ES-I3 (cell line): Measurements from ENCODE around the gene SGK1.
"Not testable (repeated sequence)": the region's sequence is repeated elsewhere in the genome, so short reads cannot be mapped to it uniquely, and the experiment has no call there.

Source experiments
- H3K36me3 ChIP-seq: 2 replicates; pipeline ENCODE4 v1.6.1; 2013; ENCODE audit warnings: mild to moderate bottlenecking, low read length, control low read depth, moderate library complexity; ENCODE audit not compliant: insufficient read depth
- H3K4me1 ChIP-seq: 2 replicates; pipeline ENCODE4 v1.6.1; 2013; ENCODE audit warnings: mild to moderate bottlenecking, control low read depth, low read length; ENCODE audit not compliant: insufficient read depth
- H3K9ac ChIP-seq: 2 replicates; pipeline ENCODE4 v1.6.1; 2013; ENCODE audit warnings: low read depth, mild to moderate bottlenecking, low read length, moderate library complexity
- H3K9me3 ChIP-seq: 2 replicates; pipeline ENCODE4 v1.6.1; 2013; ENCODE audit warnings: mild to moderate bottlenecking, low read length, moderate library complexity; ENCODE audit not compliant: control insufficient read depth, insufficient read depth

Gene SGK1

GRCh38 chr6:134304381-134304780 lies 13.5 kb downstream of the SGK1 start:
- not testable (repeated sequence) for H3K9me3 ChIP-seq, H3K4me1 ChIP-seq, H3K9ac ChIP-seq, H3K36me3 ChIP-seq

DNA sequence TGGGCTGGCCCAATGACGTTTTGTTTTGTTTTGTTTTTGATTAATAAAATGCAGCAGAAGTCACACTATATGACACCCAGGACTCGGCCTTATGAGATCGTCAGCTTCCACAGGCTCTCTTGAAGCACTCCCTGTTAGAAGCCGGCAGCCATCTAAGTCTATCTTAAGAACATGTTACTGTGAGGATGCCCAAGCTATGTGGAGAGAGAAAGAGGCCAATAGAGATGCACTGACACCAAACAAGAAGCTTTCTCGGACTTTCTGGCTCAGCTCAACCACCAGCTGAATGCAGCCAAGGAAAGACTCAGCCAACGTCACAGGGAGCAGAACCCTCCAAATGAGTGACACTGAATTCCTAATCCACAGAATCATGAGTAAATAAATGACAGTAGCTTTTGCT lies 14.0 kb downstream of the SGK1 start:
- no peaks in the 10 kb centered on the region for H3K4me1 ChIP-seq
- no peaks in the 10 kb centered on the region for H3K36me3 ChIP-seq
- no peak overlapping the region for H3K9ac ChIP-seq
- H3K9me3 ChIP-seq: no peaks in the 10 kb centered on the region

GRCh38 chr6:134299236-134299635 lies 18.7 kb downstream of the SGK1 start:
- Histone ChIP-seq H3K9me3 (no peaks in the 10 kb centered on the region), H3K36me3 (no peaks in the 10 kb centered on the region), H3K4me1 (no peaks in the 10 kb centered on the region), H3K9ac (no peak overlapping the region)

DNA sequence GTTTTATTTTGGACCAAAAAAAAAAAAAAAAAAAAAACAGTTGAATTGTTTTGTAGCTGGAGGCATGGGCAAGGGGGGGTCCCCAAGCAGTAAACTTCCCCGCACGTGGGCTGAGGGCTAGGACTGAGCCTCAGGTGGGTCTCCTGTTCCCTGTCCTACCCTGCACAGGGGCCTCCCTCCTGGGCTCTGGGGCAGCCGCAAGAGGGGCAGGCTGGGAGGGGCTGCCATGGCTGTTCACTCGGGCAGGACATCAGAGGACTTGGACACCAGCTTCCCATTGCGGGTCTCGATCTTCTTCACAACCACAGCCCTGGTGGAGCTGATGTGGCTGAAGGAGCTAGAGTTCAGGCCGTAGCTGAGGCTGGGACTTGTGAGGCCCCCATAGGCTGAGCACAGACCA lies 21.1 kb downstream of the SGK1 start:
- Histone ChIP-seq H3K36me3 (no peaks in the 10 kb centered on the region), H3K9me3 (no peaks in the 10 kb centered on the region), H3K4me1 (0 out of 2 replicates have a peak, but pooled peaks cover 3% of the 10 kb centered on the region), H3K9ac (no peak overlapping the region)

- H3K9me3 ChIP-seq: no peaks in the 10 kb centered on the region
- H3K36me3 ChIP-seq: no peaks in the 10 kb centered on the region
- H3K4me1 ChIP-seq: 0 out of 2 replicates have a peak, but pooled peaks cover 4% of the 10 kb centered on the region
- H3K9ac ChIP-seq: no peak overlapping the region
Measured at GRCh38 chr6:134295953-134296553, 21.9 kb downstream of the SGK1 start.

DNA sequence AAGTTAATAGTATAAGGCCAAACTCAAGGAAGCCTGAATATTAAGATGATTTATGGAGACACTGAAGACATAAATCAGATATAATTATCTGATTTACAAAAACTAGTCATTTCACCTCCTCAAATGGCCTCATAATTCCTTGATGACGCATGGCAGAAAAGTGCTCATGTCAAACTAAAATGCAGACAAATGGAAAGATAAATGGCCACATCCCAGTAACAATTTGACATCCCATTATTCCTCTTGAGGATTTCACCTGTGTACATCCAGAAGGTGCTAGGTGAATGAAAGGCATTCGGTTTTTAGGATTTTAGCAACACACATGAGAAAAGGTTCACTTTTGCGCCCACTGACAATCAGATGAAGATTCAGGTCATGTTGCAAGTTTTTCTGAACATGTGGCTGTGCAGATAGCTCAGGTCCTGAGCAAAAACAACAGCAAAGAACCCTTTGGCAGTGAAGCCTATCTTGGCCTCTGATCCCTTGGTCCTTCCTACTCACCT lies 24.2 kb downstream of the SGK1 start:
- no peaks in the 10 kb centered on the region for H3K36me3 ChIP-seq
- H3K4me1 ChIP-seq: 0 out of 2 replicates have a peak, but pooled peaks cover 4% of the 10 kb centered on the region
- H3K9me3 ChIP-seq: no peaks in the 10 kb centered on the region
- no peak overlapping the region for H3K9ac ChIP-seq

DNA sequence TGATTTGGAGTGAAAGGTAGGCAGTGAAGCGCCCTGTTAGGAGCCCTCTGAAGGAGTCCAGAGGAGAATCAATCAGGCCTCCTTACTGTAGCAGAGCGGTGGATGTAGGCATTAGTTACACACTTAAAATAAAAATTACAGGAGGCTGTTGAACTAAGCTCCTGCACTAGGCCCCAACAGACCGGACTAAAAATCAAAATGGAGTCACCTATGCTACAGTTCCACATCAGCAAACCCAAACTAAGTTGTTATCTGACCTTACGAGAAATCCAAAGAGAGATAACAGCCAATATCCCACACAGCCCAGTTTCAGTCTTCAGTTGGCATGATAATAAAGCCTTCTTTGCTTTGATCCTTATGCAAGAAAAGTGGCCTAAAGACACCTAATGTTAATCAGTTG lies 26.8 kb downstream of the SGK1 start:
- H3K9me3 ChIP-seq: no peaks in the 10 kb centered on the region
- no peak overlapping the region for H3K9ac ChIP-seq
- H3K36me3 ChIP-seq: no peaks in the 10 kb centered on the region
- H3K4me1 ChIP-seq: peaks cover 11% of the 10 kb centered on the region

DNA sequence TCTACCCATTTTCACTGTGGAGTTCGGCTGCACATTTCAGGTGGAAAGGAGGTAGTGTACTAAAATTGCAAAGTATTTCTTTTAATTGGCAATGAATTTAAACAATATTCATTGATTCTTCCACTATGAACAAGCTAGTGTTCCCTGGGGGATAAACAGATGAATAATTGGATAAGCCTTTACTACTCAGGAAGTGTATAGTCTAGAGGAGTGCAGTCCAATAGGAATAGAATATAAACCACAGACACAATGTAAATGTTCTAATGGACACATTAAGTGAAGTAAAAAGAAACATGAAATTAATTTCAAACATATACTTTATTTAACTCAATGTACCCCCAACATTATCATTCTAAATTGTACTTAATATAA lies 28.7 kb downstream of the SGK1 start:
- Histone ChIP-seq H3K9ac (no peak overlapping the region), H3K36me3 (no peaks in the 10 kb centered on the region), H3K4me1 (peaks cover 11% of the 10 kb centered on the region), H3K9me3 (no peaks in the 10 kb centered on the region)

DNA sequence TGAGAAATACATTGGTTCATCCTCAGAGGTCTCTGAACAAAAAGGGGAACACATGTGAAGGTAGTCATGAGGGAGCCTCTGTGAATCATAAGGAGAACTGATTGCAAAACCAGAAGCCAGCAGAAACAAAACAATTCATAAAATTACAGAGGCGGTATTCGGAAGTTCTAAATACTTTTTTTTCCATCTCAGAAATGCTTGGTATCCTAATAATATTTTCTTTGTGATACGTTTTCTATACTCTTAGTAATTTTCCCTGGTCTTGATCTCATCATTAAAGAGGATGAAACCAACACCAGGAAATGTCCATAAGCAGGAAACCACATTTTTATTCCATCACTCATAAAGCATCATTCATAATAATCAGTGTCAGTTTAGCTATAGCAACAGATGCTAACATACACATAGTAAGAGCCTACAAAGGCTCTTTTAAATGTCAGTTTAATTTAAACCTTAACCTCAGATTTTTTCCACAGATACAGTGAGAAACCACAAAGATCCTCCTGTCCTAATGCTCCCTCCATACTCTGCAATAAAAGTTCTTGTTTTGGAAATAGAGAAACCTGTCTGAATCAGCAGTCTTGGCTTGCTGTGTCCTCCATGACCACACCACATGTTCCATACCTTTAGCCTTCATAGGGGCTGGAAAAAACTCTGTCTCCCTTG lies 29.2 kb downstream of the SGK1 start:
- Histone ChIP-seq H3K4me1 (peaks cover 11% of the 10 kb centered on the region), H3K36me3 (no peaks in the 10 kb centered on the region), H3K9me3 (no peaks in the 10 kb centered on the region), H3K9ac (no peak overlapping the region)

DNA sequence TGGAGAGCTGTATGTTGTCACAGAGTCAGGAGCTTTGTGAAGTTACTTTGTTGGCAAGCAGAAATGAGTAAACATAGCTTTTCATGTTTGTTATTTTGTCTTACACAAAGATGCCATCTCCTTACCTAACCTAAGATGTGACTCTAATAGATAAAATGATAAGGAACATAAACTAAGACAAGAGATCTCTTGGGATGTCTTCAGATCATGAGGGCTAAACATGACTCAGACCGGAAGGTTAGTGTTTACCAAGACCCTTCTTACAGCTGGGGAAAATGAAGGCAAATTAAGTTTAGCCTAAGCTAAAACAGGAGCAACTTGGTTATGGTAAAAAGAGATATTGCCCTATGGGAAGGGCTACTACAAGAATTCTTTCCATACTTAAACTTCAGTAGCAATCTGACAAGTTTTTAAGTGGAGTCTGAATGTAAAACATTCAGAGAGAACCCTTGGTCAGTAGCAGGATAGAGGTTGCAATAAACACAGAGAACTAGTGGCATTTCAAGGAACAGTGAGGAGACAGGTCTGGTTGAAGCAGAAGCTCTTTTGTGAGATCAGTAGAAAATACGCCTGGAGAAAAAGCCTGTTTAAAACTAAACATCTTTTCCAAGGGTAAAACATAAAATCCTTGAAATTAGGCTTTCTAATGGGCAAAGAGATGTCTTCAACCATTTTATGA lies 29.9 kb downstream of the SGK1 start:
- Histone ChIP-seq H3K9ac (no peak overlapping the region), H3K9me3 (no peaks in the 10 kb centered on the region), H3K4me1 (peaks cover 11% of the 10 kb centered on the region), H3K36me3 (no peaks in the 10 kb centered on the region)

GRCh38 chr6:134282816-134283215 lies 35.1 kb downstream of the SGK1 start:
- H3K9me3 ChIP-seq: no peaks in the 10 kb centered on the region
- peaks cover under 1% of the 10 kb centered on the region; the same call in 1 of the 2 replicates for H3K4me1 ChIP-seq
- no peak overlapping the region for H3K9ac ChIP-seq
- H3K36me3 ChIP-seq: no peaks in the 10 kb centered on the region

DNA sequence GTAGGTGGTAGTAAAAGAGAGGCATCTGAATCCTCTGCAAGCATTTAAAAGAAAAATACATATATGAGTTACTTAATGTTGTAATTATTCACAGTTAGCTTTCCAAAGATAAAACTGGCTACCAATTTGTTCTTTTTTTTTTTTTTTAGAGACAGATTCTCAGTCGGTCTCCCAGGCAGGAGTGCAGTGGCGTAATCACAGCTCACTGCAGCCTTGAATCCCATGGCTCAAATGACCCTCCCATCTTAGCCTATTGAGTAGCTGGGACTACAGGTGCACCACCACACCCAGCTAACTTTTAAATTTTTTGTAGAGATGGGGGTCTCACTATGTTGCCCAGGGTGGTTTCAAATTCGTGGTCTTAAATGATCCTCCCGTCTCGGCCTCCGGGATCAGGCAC lies 36.5 kb downstream of the SGK1 start:
- Histone ChIP-seq H3K4me1 (no peaks in the 10 kb centered on the region), H3K36me3 (no peaks in the 10 kb centered on the region), H3K9me3 (no peaks in the 10 kb centered on the region)

DNA sequence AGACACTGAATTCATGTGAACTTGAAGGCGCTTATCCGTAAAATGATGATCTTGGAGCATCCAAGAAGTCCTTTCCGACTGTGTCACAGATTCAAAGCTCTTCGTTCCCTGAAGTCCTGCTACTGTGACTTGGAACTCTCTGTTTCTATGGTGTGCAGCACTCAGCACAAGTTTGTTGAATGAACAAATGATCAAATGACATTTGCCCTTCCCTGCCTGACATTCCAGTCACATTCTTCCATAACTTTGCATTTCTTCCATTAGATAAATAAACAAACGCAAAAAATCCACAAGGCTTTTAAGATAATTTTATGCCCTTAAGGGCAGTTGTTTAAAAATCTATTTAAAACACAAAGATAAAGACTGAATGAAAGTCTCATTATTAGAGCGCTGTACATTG lies 39.9 kb downstream of the SGK1 start:
- Histone ChIP-seq H3K9me3 (no peaks in the 10 kb centered on the region), H3K36me3 (no peaks in the 10 kb centered on the region), H3K4me1 (no peaks in the 10 kb centered on the region), H3K9ac (no peak overlapping the region)

More for the DNA sequence above, 36.5 kb downstream of the SGK1 start:
- no peak overlapping the region for H3K9ac ChIP-seq

DNA sequence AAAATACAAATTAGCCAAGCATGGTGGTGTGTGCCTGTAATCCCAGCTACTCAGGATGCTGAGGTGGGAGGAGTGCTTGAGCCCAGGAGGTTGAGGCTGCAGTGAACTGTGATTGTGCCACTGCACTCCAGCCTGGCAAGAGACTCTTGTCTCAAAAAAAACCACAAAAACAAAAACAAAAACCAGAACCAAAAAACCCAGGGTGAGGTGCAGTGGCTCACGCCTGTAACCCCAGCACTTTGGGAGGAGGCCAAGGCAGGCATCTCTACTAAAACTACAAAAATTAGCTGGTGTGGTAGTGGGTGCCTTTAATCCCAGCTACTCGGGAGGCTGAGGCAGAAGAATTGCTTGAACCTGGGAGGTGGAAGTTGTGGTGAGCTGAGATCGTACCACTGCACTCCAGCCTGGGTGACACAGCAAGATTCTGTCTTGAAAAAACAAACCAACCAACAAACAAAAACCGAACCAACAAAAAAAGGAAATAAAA lies 41.0 kb downstream of the SGK1 start:
- H3K9ac ChIP-seq, H3K36me3 ChIP-seq, H3K9me3 ChIP-seq, H3K4me1 ChIP-seq: not testable (repeated sequence)

DNA sequence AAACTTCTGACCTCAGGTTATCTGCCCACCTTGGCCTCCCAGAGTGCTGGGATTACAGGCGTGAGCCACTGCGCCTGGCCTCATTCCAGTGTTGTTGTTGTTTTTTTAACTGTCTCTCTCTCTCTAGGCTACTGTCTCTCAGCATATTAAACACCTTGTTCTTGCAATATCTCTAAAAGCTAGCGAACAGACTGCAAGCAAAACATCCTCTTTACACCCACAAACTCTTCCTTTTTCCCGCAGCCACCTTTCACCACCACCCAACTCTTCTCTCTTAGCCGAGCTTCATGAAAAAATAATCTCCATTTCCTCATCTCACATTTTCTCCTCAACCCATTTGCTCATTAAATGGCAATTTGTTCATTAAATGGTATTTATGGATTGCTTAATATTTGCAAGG lies 45.5 kb downstream of the SGK1 start:
- Histone ChIP-seq H3K4me1 (peaks cover 4% of the 10 kb centered on the region; the same call in 1 of the 2 replicates), H3K36me3 (no peaks in the 10 kb centered on the region), H3K9me3 (no peaks in the 10 kb centered on the region), H3K9ac (no peak overlapping the region)
